Measurements from ENCODE around the gene NDFIP2.
"Not testable (repeated sequence)": the region's sequence is repeated elsewhere in the genome, so short reads cannot be mapped to it uniquely, and the experiment has no call there.

GRCh38 chr13:79573892-79574291, 92.9 kb downstream of the NDFIP2 start:
- TF ChIP-seq POLR2AphosphoS5 (IDR thresholded peaks at IDR 0.05; ENCODE audit: borderline replicate concordance, low read depth, low read length); EZH2 (IDR thresholded peaks at IDR 0.05): not testable (repeated sequence)

Measured in SK-N-MC (cell line).